Measurements from ENCODE around the gene CISTR. TPM values are rescaled to one million over a fixed set of nuclear protein-coding genes. Genes with fewer than 3 reads are reported as not detected.

The CISTR gene
- polyA plus RNA-seq, 1 experiment: not detected

DNA sequence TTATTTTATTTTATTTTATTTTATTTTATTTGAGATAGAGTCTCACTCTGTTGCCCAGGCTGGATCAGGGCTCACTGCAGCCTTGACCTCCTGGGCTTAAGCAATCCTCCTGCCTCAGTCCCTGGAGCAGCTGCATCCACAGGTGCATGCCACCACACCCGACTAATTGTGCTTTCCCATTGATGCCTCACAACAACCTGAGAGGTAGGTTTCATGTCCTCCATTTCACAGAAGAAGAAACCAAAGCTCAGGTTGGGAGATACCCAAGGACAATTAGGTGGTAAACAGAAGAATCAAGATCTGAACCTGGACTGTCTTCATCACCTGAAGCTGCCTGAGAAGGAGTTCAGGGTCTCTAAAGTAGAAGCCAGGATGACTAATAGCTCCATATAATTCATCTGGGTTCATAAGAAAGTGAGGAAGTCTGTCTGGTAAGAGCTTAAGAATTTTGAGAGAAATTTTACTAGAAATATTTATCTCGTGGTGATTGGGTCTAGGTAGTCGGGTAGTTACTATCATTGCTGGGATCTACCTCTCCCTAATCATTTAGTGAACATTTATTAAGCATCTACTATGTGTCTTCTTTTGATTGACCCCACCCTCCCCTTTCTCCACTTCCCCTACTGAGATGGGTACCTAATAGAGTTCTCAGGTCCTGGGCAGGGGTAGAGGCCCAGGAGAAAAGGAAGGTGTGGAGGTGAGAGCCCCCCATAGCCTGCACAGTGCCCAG, 52.7 kb downstream of the CISTR start:
- Histone ChIP-seq H3K27me3 (ENCODE audit: control insufficient read depth, insufficient read depth, low read length) (peaks cover 53% of the 10 kb centered on the region), H3K4me3 (ENCODE audit: low read depth, low read length) (no peak overlapping the region), H3K27ac (ENCODE audit: low read depth, low read length) (no peak overlapping the region), H3K9me3 (ENCODE audit: control insufficient read depth, insufficient read depth, low read length) (no peaks in the 10 kb centered on the region; the same call in 1 of the 2 replicates)
- DNase-seq (ENCODE audit: low read depth, low spot score): no peak
- TF ChIP-seq, protein P1, sequence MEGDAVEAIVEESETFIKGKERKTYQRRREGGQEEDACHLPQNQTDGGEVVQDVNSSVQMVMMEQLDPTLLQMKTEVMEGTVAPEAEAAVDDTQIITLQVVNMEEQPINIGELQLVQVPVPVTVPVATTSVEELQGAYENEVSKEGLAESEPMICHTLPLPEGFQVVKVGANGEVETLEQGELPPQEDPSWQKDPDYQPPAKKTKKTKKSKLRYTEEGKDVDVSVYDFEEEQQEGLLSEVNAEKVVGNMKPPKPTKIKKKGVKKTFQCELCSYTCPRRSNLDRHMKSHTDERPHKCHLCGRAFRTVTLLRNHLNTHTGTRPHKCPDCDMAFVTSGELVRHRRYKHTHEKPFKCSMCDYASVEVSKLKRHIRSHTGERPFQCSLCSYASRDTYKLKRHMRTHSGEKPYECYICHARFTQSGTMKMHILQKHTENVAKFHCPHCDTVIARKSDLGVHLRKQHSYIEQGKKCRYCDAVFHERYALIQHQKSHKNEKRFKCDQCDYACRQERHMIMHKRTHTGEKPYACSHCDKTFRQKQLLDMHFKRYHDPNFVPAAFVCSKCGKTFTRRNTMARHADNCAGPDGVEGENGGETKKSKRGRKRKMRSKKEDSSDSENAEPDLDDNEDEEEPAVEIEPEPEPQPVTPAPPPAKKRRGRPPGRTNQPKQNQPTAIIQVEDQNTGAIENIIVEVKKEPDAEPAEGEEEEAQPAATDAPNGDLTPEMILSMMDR (IDR thresholded peaks at IDR 0.05; ENCODE audit: low read depth, low read length): no peak
- CTCF ChIA-PET: interaction anchor here (1.1 to 5.6 kb wide), 8 partner anchors 9 to 502 kb away, joined by 3 to 314 read pairs (median 4); partner anchors contain the start of gene ATP5MC2
- POLR2A ChIA-PET: no interaction called here

DNA sequence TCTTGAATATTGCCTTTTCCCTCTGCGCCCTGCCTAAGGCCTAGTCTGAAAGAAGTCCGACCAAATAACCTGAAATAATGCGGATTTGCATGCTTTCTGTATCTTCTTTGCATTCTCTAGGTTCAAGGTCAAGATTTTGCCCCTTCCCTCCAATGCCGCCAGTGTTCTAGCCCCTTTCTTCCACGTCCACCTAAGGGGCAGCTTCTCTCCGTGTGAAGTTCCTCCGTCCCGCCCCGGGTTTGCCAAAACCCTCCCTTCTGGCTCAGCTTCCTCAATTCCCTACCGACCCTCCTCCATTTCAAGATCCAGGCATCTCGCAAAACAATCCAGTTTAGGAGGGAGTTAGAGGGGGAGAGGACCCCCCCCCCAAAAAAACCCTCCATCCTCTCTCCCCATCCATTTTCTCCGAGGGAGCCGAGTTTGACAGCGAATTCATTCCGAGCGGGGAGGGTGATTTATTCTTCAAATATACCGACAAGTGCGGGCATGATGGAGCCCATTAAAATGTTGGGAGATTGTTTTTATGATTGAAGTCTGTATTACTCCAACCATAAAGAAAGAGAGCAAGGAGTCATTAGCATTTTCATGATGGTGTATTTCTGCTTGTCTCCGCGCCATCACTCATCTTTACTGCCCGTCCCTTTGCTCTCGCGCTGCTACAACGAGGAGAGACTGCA, 55.0 kb downstream of the CISTR start:
- POLR2A ChIA-PET: no interaction called here
- Histone ChIP-seq H3K27me3 (ENCODE audit: control insufficient read depth, insufficient read depth, low read length) (peaks cover 46% of the 10 kb centered on the region), H3K4me3 (ENCODE audit: low read depth, low read length) (no peak overlapping the region), H3K27ac (ENCODE audit: low read depth, low read length) (no peak overlapping the region), H3K9me3 (ENCODE audit: control insufficient read depth, insufficient read depth, low read length) (no peaks in the 10 kb centered on the region; the same call in 1 of the 2 replicates)
- DNase-seq (ENCODE audit: low read depth, low spot score): no peak
- CTCF ChIA-PET: interaction anchor here (5.6 kb wide), 1 partner anchor 48 kb away, joined by 314 read pairs; no protein-coding TSS in a partner anchor
- TF ChIP-seq, protein P1 (IDR thresholded peaks at IDR 0.05; ENCODE audit: low read depth, low read length): no peak

Other genes starting within 250 kb of the CISTR start
- not detected in 2 replicates for gene NPFF, start 244.5 kb downstream of the CISTR start, polyA plus RNA-seq (2011; rRNA removed)
- gene ATF7, start 125.6 kb downstream of the CISTR start, polyA plus RNA-seq (2011; rRNA removed): 21.7 and 27.1 TPM in 2 replicates
- 261 and 433 TPM in 2 replicates for gene ATP5MC2, start 75.9 kb downstream of the CISTR start, polyA plus RNA-seq (2011; rRNA removed)
- gene CALCOCO1, start 24.5 kb downstream of the CISTR start, polyA plus RNA-seq (2011; rRNA removed): 124 and 128 TPM in 2 replicates
- gene HOXC13, start 186.9 kb upstream of the CISTR start, polyA plus RNA-seq (2011; rRNA removed): not detected in 2 replicates
- not detected in 2 replicates for gene HOXC12, start 202.9 kb upstream of the CISTR start, polyA plus RNA-seq (2011; rRNA removed)
- not detected in 2 replicates for gene HOXC11, start 221.1 kb upstream of the CISTR start, polyA plus RNA-seq (2011; rRNA removed)
- not detected in 2 replicates for gene HOTAIR, start 223.0 kb upstream of the CISTR start, polyA plus RNA-seq (2011; rRNA removed)
- gene HOXC10, start 233.2 kb upstream of the CISTR start, polyA plus RNA-seq (2011; rRNA removed): not detected in 2 replicates
- gene HOXC9, start 248.2 kb upstream of the CISTR start, polyA plus RNA-seq (2011; rRNA removed): not detected in 2 replicates